GM21360 (cell line): Measurements from ENCODE around the gene SLC9A9.
"Not testable (repeated sequence)": the region's sequence is repeated elsewhere in the genome, so short reads cannot be mapped to it uniquely, and the experiment has no call there.

ENCODE experiments used
- ATAC-seq: cut with Tn5 transposase; IDR thresholded peaks from one replicate; pipeline ENCODE4 v1.9.1; 2021; ENCODE audit warnings: mild to moderate bottlenecking, moderate library complexity; ENCODE audit not compliant: unreplicated experiment

The SLC9A9 gene

DNA sequence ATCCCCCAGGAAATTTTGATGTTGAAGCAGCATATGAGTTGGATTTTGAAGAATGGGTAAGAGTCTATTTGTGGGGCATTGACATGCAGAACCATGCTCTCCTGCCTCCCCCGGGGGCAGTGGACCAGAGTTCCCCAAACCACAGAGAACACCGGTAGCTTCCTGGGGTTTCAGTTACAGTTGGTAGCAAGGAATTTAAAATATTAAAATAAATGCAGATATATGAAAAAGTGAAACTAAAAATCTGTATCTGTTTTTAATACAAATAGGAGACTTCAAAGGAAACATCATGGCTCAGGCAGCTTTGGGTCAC, 37.4 kb downstream of the SLC9A9 start:
- peak; percentile 56 for ATAC-seq

DNA sequence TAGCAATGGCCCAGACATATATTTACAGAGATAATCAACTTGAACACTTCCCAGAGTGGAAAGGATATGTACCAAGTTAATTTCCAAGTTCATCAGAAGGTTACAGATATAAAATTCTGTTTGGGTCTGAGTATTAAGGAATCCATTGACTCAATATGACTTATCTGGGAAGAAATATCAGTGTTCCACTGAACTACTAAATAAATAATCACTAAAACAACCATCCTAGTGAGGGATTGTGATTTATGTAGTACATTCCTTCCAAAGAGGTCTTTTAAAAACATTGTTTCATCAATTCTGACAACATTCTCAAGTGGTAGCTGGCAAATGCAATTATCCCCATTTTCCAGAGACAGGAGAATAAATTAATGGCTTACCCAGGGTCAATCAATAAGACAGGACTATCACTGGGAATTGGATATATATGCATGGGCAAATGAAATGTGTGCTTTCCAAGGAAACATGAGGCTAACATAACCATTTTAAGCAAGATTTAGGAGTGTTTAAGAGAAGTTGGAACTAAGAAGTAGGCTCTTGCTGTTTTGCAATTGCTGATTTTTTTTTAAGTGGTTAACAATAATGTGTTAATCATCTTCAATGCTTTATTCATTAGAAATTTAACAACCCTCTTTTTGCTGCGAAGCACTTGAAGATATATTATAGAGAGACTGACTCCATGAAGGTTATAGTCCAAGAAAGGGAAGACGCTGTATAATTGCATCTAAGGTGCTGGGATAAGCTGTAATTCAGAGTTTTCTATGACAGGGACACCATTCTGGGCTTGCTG, 37.9 kb downstream of the SLC9A9 start:
- ATAC-seq, result no peak

DNA sequence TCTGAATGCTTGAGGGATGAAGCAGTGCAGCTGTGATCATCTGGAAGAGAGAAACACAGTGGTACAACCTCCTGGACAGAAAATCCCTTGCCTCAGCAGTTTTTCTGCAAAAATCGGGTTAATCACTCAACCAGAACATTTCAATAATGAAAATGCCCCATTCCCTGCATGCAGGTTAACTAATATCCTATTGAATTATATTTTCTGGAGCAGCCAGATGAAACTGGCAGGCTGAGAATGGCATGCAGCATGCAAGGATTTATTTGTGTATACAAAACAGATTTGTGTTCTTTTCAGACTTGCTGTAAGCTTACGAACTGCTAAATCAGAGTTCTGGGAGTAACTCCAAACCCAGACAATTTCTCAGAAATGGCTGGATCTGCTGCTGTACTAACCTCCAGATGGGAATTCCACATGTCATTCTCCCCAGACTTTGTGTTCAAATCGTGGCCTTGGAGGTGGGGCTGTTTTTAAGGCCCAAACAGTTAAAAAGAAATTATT, 39.1 kb downstream of the SLC9A9 start:
- no peak for ATAC-seq

DNA sequence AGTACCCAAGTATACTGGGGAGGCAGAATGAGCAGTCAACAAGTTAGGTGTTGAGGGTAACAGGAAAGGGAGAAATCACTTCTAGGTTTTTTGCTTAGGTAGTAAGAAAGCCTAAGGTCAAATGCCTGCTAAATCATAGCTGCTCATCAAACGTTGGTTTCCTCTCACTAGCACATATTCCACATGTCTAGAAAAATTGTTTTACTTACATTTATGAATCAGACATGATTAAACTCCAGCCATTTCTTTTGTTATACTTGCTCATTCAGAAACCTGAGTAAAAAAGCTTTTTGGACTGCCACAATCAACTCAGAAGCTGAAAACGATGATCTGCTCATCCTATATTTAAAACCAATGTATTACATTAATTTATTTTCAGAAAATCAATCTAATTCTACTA, 40.2 kb downstream of the SLC9A9 start:
- ATAC-seq, result no peak

DNA sequence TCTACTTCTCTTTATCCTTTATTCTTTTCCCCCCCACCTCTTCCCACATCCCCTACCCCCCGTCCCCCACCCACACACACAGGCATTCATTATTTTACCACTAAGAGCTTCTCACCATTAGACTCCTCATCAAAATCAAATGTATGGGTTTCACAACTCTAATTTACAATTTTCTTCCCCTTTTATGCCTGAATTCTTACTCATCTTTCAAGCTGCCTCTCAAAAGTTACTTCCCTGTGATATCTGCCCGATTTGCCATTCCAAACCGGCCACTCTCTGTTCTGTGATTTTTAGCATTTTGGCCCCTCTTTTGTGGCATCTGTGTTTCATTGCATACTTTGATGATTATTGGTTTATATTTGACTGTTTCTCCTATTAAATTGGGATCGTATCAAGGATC, 42.2 kb downstream of the SLC9A9 start:
- ATAC-seq, result no peak

DNA sequence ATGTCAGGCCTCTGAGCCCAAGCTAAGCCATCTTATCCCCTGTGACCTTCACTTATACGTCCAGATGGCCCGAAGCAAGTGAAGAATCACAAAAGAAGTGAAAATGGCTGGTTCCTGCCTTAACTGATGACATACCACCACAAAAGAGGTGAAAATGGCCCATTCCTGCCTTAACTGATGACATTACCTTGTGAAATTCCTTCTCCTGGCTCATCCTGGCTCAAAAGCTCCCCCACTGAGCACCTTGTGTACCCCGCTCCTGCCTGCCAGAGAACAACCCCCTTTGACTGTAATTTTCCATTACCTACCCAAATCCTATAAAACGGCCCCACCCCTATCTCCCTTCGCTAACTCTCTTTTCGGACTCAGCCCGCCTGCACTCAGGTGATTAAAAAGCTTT, 42.8 kb downstream of the SLC9A9 start:
- not testable (repeated sequence) for ATAC-seq

DNA sequence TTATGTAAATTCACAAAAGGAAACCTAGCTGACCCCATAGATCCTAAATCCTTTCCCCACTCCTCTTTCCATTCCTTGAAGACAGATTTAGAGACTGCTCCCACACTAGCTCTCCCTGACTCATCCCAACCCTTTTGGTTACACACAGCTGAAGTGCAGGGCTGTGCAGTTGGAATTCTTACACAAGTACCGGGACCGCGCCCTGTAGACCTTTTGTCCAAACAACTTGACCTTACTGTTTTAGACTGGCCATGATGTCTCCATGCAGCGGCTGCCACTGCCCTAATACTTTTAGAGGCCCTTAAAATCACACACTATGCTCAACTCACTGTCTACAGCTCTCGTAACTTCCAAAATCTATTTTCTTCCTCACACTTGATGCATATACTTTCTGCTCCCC, 47.2 kb downstream of the SLC9A9 start:
- not testable (repeated sequence) for ATAC-seq

DNA sequence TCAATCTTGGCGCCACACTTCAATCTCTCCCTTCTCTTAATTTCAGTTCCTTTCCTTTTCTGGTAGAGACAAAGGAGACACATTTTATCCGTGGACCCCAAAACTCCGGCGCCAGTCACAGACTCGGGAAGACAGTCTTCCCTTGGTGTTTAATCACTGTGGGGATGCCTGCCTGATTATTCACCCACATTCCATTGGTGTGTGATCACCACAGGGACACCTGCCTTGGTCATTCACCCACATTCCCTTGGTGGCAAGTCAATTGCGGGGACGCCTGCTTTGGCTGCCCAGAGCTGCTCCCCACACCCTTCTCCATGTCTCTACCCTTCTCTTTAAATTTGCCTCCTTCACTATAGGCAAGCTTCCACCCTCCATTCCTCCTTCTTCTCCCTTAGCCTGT, 50.1 kb downstream of the SLC9A9 start:
- ATAC-seq, result not testable (repeated sequence)

DNA sequence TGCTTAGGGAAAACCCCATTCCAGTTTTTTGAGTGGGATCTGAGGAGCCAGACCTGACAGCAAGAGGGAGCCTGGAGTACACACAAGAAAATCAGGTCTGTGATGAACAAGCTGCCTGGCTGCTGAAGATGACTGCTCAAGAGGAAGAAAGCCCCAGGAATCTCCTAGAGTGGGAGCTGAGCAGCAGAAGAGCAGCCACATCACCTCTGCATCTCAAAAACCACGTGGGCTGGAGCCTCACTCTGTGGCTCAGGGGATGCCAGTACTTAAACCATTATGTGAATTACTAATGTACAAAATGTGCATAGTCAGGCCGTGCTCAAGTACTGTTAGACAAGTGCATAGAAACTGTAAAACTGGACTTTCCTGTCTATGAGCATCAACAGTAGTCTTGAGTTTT, 52.4 kb downstream of the SLC9A9 start:
- ATAC-seq, result no peak

DNA sequence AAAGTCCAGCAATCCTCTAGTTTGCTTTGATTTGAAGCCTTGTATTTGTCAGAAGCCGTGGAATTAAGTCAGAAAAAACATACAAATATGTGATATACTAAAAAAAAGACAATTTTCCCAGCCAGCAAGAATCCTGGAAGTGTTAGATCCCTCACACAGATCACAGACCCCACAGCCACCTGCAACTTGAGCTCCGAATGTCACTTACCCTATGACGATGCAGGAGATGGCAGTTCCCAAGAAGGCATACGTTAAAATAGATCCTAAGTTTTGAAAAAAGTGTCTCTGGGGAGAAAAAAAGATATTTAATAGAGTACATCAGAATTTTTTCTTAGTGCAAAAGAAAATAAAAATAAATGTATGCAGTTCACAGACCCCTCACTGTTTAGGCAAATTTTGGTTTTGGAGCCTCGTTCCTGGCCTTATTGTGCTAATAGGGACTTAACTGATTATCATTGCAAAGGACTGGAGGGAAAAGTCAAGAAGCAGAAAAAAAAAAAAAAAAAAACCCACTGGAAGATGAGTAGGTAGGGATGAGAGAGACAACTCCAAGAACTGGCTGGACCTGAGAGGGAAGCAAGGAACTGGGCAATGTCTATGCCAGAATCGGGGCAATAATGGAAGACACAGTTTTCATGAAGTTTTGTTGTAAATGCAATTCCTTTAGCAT, 53.3 kb downstream of the SLC9A9 start:
- ATAC-seq, result no peak

DNA sequence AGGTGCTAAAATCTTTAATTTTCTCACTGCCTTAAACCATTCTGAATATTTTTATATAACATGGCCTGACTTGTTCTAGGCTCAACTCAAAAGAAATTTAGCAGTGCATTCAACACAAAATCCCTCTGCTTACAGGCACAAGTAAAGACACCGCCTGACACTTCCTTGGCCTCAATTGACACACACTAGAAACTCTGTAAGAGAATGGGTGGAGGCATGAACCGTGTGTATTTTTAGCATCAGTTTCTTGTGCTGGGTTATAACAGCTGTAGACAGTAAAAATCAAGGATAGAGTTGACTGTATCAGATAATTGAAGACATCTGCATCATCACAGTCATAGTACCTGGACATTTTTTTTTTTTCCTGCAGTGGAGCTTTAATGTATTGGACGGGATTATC, 54.3 kb downstream of the SLC9A9 start:
- ATAC-seq, result no peak

DNA sequence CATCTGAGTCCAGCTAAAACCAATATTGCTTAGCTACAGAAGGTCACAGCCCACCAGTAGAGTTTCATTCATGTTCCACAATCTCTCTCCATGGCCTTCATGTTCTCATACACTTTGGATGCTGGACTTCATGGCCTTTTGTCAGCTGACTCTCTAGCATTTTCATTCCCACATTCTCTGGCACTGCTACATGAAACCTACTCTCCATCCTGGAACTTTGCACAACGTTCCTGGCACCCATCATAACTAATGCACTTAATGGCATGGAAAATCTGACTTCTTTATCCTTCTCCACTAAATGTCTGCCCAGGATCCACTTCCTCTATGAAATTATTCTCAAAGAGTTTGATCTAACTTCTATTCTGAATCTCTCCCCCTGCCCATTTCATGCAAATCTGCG, 56.9 kb downstream of the SLC9A9 start:
- no peak for ATAC-seq

DNA sequence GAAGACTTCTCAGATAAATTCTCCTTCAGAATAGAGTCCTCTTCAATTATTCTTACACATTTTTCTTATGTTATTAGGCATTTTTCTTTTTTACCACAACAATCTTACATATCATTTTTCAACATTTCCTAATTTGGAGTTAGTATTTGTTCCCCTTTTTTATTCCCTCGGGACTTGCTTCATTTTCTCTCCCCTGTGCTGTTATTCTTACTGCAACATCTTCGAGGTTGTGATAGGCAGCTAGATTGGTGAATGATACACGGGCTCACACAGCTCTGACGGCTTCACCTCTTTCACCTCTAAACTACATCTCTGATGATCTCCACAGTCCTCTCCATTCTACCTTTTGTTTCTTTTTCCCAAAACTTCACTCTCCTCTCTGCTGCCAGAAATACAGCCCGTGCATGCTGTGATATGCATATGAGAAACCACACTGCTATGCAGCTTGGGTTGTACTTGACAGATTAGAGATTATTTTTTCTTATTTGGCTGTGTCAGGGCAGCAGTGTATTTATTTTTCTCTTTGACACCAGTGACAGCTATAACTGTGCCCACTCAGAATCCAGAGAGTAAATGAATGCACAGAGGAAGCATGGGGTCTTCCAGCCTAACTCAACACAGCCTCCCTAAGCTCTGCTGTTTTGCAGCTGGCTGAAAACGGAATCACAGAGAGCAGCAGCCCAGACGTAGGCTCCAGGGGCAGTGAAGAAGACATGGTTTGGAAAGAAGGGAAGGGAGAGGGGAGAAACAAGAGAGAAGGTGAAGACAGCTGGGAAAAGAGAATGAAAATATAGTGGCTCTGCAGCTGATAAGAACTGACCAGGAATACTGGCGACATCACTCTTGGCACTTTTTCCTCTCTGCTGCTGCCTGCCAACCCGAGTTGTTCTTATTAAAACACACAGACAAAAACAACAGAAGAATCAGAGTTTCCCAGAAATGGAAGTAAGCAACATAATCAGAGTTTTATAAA, 61.8 kb downstream of the SLC9A9 start:
- no peak for ATAC-seq

DNA sequence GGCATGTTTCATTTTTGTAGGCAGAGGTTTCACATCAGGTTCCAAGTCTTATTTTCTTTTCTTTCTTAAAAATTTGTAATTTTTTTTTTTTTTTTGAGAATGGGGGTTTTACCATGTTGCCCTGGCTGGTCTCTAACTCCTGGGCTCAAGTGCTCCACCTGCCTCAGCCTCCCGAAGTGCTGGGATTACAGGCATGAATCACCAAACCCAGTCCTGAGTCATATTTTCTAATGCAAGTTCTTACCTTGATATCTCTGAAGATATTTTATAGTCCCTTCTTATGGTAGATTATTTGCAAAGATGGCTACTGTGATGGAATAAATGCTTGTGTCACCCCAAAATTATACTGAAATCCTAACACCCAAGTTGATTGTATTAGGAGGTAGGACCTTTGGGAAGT, 63.8 kb downstream of the SLC9A9 start:
- ATAC-seq, result no peak

DNA sequence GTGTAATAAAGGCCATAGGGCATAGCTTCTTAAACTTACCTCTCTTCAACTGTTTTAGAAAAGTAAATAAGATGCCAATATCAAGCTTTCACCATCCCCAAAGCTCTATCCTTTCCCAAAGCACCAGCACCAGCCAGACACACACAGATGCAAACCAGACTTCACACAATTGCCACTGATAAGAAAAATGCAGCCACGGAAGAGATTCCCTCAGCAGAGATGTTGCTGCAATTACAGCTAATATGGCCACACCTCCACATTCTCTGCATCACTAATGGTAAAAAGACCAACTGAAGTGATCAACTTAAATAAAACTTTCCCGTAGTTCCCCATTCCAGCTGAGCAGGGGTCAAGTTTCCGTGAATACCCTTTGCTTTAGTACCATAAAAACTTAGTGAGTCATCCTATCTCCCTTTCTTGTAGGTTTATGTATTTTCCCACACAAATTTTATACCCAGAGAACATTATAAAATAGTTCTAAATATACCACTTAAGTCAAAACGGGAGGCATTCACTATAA, 64.4 kb downstream of the SLC9A9 start:
- no peak for ATAC-seq

DNA sequence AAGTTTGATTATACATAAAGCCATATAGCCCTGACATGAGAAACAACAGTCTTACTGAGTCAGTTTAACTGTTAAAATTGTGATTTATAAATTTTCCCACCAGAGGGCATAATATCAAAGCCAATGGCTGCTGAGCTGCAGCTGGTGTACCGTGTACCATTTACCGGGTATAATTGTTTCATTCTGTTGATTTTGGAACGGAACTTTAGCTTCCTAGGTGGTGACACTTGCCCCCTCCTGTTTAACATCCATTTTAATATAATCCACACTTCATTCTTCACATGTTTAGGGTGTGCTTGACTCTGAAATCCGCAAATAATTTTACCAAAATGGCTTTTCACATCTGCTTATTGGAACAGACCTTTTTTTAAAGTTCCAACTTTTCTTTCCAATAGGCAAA, 72.8 kb downstream of the SLC9A9 start:
- peak; percentile 84 for ATAC-seq

DNA sequence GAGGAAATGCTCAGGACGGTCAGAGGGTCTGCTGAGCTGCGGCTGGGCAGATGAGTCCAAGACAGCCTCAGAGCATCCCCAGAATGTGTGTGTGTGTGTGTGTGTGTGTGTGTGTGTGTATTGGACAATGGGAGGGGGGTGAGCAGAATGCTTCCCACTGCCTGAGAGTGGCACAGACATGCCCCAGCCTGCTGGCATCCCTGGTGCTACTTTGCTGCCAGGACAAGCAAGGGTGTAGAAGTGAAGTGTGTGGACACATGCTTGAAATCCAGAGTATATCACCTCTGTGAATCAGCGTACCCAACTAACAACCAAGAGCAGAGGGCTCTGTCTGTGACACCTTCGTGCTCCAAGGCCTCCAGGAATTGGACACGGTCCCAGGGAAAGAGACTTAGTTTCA, 76.3 kb downstream of the SLC9A9 start:
- no peak for ATAC-seq

DNA sequence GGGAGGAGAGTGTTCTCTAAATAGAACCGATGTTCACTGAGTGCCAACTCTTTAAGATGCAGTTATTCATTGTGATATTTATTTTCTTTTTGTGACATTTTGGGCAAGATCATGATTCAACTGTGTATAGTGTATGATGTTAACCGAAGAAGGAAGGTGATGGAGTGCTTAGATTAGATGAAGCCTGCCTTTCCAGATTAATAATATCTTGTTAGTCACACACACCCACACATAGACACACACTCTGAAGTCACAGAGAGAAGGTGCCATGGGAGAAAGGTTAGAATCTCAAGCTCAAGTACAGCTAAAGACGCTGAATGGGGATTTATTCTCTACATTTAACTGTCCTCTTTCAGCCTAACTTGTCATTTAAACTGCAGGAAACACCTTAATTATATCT, 77.0 kb downstream of the SLC9A9 start:
- no peak for ATAC-seq

DNA sequence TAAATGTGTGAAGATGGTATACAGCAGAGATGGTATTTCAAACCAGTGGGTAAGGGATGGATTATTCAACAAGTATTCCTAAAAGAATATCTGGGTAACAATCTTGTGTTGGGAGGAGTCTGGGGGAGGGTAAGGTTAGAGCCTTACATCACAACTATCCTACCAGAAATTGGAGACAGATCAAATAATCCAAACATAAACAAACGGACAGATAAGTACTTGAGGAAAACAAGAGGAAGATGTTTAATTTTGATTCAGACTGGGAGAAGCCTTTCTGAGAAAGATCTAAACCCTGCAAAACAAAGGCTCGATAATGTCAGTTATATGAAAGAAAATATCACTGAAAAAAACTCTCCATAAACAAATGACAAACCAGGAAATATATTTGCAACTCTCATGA, 77.9 kb downstream of the SLC9A9 start:
- ATAC-seq, result no peak

DNA sequence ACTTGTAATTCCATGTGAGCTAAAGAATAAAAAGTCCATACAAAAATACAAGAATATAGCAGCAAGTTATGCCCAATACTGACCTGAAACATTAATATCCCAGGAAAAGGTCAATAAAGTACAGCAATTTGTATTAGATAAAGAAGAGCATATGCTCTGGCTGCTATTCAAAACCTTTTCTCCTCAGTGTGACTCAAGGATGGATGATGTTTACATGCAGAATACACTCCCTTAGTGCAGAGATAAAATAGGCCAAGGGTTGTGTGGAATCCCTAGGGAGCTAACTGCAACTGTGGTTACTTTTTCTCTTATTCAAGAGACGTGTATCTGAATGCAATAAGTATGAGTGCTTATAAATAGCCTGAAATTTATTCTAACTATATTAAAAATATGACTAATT, 78.7 kb downstream of the SLC9A9 start:
- ATAC-seq, result no peak

DNA sequence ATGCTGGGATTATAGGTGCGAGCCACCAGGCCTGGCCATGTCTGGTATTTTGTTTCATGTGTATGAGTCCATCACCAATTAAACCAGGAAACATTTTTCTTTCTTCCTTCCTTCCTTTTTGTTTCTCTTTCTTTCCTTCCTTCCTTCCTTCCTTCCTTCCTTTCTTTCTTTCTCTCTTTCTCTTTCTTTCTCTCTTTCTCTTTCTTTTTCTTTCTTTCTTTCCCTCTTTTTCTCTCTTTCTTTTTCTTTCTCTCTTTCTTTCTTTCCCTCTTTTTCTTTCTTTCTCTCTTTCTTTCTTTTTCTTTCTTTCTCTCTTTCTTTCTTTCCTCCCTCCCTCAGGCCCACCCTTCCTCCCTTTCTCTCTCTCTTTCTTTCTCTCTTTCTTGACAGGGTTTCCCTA, 83.4 kb downstream of the SLC9A9 start:
- no peak for ATAC-seq
